Chondrocyte (in vitro differentiated cells): ENCODE data around the gene DSCAML1. TPM values are rescaled to one million over a fixed set of nuclear protein-coding genes. Genes with fewer than 3 reads are reported as not detected.

ENCODE experiments used
- DNase-seq: peaks from one replicate; pipeline ENCODE4 v3.0.0; 2021; ENCODE audit warnings: mixed read lengths, low spot score
- H3K27ac Mint-ChIP-seq: one replicate; pipeline ENCODE4 v1.8.0; 2021; ENCODE audit warnings: mild to moderate bottlenecking, moderate library complexity, mixed read lengths; ENCODE audit not compliant: unreplicated experiment
- H3K27me3 Mint-ChIP-seq: 2 replicates; pipeline ENCODE4 v1.8.0; 2021; ENCODE audit warnings: low read depth, mixed read lengths
- H3K36me3 Mint-ChIP-seq: 2 replicates; pipeline ENCODE4 v1.8.0; 2021; ENCODE audit warnings: low read depth, mixed read lengths
- H3K4me1 Mint-ChIP-seq: 2 replicates; pipeline ENCODE4 v1.8.0; 2021; ENCODE audit warnings: low read depth, mild to moderate bottlenecking, mixed read lengths
- H3K4me3 Mint-ChIP-seq: one replicate; pipeline ENCODE4 v1.8.0; 2021; ENCODE audit warnings: mild to moderate bottlenecking, moderate library complexity, mixed read lengths; ENCODE audit not compliant: unreplicated experiment
- H3K9me3 Mint-ChIP-seq: 2 replicates; pipeline ENCODE4 v1.8.0; 2021; ENCODE audit warnings: low read depth, mixed read lengths
- CTCF ChIP-seq: fragments of 200-600 bp; sonication (generic); IDR thresholded peaks from 2 replicates; pipeline ENCODE4 v1.5.0; 2021; ENCODE audit warnings: antibody characterized with exemption, mild to moderate bottlenecking, moderate library complexity
- total RNA-seq: library from RNA; stranded (reverse); gene quantifications from 3 replicates; pipeline ENCODE4 v1.2.1, GENCODE V29; 2021

The DSCAML1 gene
- total RNA-seq, 1 donor from 2014 or later, result not detected

- Mint-ChIP-seq H3K4me1 (peaks cover 4% of the 10 kb centered on the region), H3K36me3 (no peaks in the 10 kb centered on the region), H3K27ac (no peak overlapping the region), H3K27me3 (peaks cover 66% of the 10 kb centered on the region), H3K9me3 (no peaks in the 10 kb centered on the region), H3K4me3 (no peak overlapping the region)
- no peak for DNase-seq
- no peak for TF ChIP-seq CTCF
Observed at GRCh38 chr11:117796456-117796871, 552 bp downstream of the DSCAML1 start.

- peaks cover 4% of the 10 kb centered on the region for H3K4me1 Mint-ChIP-seq
- H3K27ac Mint-ChIP-seq, result no peak overlapping the region
- H3K36me3 Mint-ChIP-seq, result no peaks in the 10 kb centered on the region
- DNase-seq, result no peak
- H3K9me3 Mint-ChIP-seq, result no peaks in the 10 kb centered on the region
- TF ChIP-seq CTCF, result no peak
- H3K27me3 Mint-ChIP-seq, result peaks cover 71% of the 10 kb centered on the region
- H3K4me3 Mint-ChIP-seq, result no peak overlapping the region
Observed at GRCh38 chr11:117795638-117796455, 1.2 kb downstream of the DSCAML1 start.

- Mint-ChIP-seq H3K4me1 (peaks cover 4% of the 10 kb centered on the region), H3K27me3 (peaks cover 73% of the 10 kb centered on the region), H3K4me3 (no peak overlapping the region), H3K9me3 (no peaks in the 10 kb centered on the region), H3K27ac (no peak overlapping the region), H3K36me3 (no peaks in the 10 kb centered on the region)
- DNase-seq, result no peak
- no peak for TF ChIP-seq CTCF
Observed at GRCh38 chr11:117794772-117795629, 2.0 kb downstream of the DSCAML1 start.

- no peak for DNase-seq
- no peak for TF ChIP-seq CTCF
- Mint-ChIP-seq H3K4me1 (peaks cover 4% of the 10 kb centered on the region), H3K36me3 (no peaks in the 10 kb centered on the region), H3K27me3 (peaks cover 68% of the 10 kb centered on the region), H3K4me3 (no peak overlapping the region), H3K27ac (no peak overlapping the region), H3K9me3 (no peaks in the 10 kb centered on the region)
Observed at GRCh38 chr11:117794135-117794534, 2.9 kb downstream of the DSCAML1 start.

- Mint-ChIP-seq H3K27me3 (peaks cover 67% of the 10 kb centered on the region), H3K27ac (no peak overlapping the region), H3K36me3 (no peaks in the 10 kb centered on the region), H3K4me3 (no peak overlapping the region), H3K9me3 (no peaks in the 10 kb centered on the region), H3K4me1 (peaks cover 4% of the 10 kb centered on the region)
- DNase-seq, result no peak
- TF ChIP-seq CTCF, result no peak
Observed at GRCh38 chr11:117793583-117793982, 3.4 kb downstream of the DSCAML1 start.
